Measurements from ENCODE around the gene SCARB1. TPM values are rescaled to one million over a fixed set of nuclear protein-coding genes. Genes with fewer than 3 reads are reported as not detected.

SCARB1 gene
- total and polyA plus RNA-seq, 9 of the 15 experiments (the other 6 are each of a cell fraction or from before 2014, with no cell fraction given), result 0.56 to 157 (median 52.8) TPM

GRCh38 chr12:124883263-124884130 is 19.8 kb upstream of the SCARB1 start (continued):
- TF ChIP-seq BACH1 (tag; IDR thresholded peaks at IDR 0.05) (no peak), ID3 (CRISPR knock-in tag; IDR thresholded peaks at IDR 0.05) (no peak), ID3 (tag; IDR thresholded peaks at IDR 0.05) (no peak), ZNF395 (CRISPR knock-in tag; IDR thresholded peaks at IDR 0.05) (no peak), PHF20 (IDR thresholded peaks at IDR 0.05; ENCODE audit: partially characterized antibody) (peak; percentile 44), MLLT1 (IDR thresholded peaks at IDR 0.05) (peak; percentile 22 to 53; a peak in 1 of 4 replicates), FOS (IDR thresholded peaks at IDR 0.05; ENCODE audit: extremely low read depth, insufficient read length) (peak; percentile 14), MTA1 (IDR thresholded peaks at IDR 0.05; ENCODE audit: borderline replicate concordance) (no peak; the same call in 1 of the 2 replicates), ARID1B (IDR thresholded peaks at IDR 0.05) (peak; percentile 80), NFIC (IDR thresholded peaks at IDR 0.05) (peak; percentile 43; the same call in 1 of the 2 replicates), PHB2 (IDR thresholded peaks at IDR 0.05; ENCODE audit: low read depth) (peak; percentile 69; the same call in 1 of the 2 replicates), HDAC2 (IDR thresholded peaks at IDR 0.05) (0 out of 2 replicates have a peak, but pooled peaks have one; percentile 32), BCOR (IDR thresholded peaks at IDR 0.05) (peak; percentile 58), E2F6 (IDR thresholded peaks at IDR 0.05; ENCODE audit: borderline replicate concordance in 1 of 2, extremely low read depth in 1 of 2, insufficient read depth in 1 of 2, insufficient read length in 1 of 2, low read depth in 1 of 2, low read length in 1 of 2, poor library complexity in 1 of 2, severe bottlenecking in 1 of 2) (no peak), FOSL1 (tag; conservative IDR thresholded peaks at IDR 0.05) (peak; percentile 87), MEIS2 (IDR thresholded peaks at IDR 0.05; ENCODE audit: partially characterized antibody) (no peak), GATA2 (CRISPR knock-in tag; IDR thresholded peaks at IDR 0.05) (peak; percentile 37), ARNT (IDR thresholded peaks at IDR 0.05) (peak in 1 of 2 experiments; percentile 75; a peak in 1 of 4 replicates), ZNF280A (IDR thresholded peaks at IDR 0.05; ENCODE audit: low read depth, partially characterized antibody) (peak; percentile 14)
- TF ChIP-seq, protein P1, sequence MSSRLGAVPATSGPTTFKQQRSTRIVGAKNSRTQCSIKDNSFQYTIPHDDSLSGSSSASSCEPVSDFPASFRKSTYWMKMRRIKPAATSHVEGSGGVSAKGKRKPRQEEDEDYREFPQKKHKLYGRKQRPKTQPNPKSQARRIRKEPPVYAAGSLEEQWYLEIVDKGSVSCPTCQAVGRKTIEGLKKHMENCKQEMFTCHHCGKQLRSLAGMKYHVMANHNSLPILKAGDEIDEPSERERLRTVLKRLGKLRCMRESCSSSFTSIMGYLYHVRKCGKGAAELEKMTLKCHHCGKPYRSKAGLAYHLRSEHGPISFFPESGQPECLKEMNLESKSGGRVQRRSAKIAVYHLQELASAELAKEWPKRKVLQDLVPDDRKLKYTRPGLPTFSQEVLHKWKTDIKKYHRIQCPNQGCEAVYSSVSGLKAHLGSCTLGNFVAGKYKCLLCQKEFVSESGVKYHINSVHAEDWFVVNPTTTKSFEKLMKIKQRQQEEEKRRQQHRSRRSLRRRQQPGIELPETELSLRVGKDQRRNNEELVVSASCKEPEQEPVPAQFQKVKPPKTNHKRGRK (tag; IDR thresholded peaks at IDR 0.05), result peak; percentile 98
